Tibial artery (tissue), 4 donors: ENCODE data around the gene RREB1.

ENCODE experiments used
- DNase-seq, 2 donors: peaks; one replicate each; pipeline ENCODE4 v3.0.0-alpha.2; 2019
- H3K27ac ChIP-seq, 2 donors: fragments of 200-600 bp; sonication (generic) in 1 of 2; 1 replicate in 1 of 2; 2 replicates in 1 of 2; pipeline ENCODE4 v1.5.1; 2018 to 2019; ENCODE audit warnings: mild to moderate bottlenecking in 1 of 2
- H3K27me3 ChIP-seq, 2 donors: fragments of 200-600 bp; sonication (generic) in 1 of 2; one replicate each; pipeline versions ENCODE4 v1.5.1 to v1.6.0; 2016 to 2019
- H3K36me3 ChIP-seq, 3 donors: fragments of 200-600 bp; sonication (generic) in 2 of 3; one replicate each; pipeline ENCODE4 v1.5.1; 2016 to 2019; ENCODE audit warnings: mild to moderate bottlenecking in 2 of 3
- H3K4me1 ChIP-seq, 4 donors: fragments of 200-600 bp; sonication (generic) in 2 of 4; 1 replicate in 3 of 4; 2 replicates in 1 of 4; pipeline ENCODE4 v1.5.1; 2016 to 2019
- H3K4me3 ChIP-seq, 2 donors: fragments of 200-600 bp; sonication (generic) in 1 of 2; 1 replicate in 1 of 2; 2 replicates in 1 of 2; pipeline ENCODE4 v1.5.1; 2018 to 2019; ENCODE audit warnings: mild to moderate bottlenecking in 2 of 2
- H3K9me3 ChIP-seq, 3 donors: fragments of 200-600 bp; sonication (generic) in 1 of 3; one replicate each; pipeline ENCODE4 v1.5.1; 2016 to 2019
- CTCF ChIP-seq, 2 experiments: fragments of 200-600 bp in 1 of 2; fragments of 450-650 bp in 1 of 2; IDR thresholded peaks; one replicate each; pipeline ENCODE4 v1.5.1; 2017 to 2019; ENCODE audit warnings: antibody characterized with exemption in 2 of 2, mild to moderate bottlenecking in 1 of 2, moderate library complexity in 1 of 2
- intact Hi-C: fragments of 100-400 bp; cut with DNase I; formaldehyde crosslinking; loops from one replicate; pipeline ENCODE4 v1.15.0; 2023; ENCODE audit warnings: low total_unique reads

The RREB1 gene

GRCh38 chr6:7077856-7078255, 29.9 kb upstream of the RREB1 start:
- no peaks in the 10 kb centered on the region for H3K27me3 ChIP-seq
- no peaks in the 10 kb centered on the region for H3K9me3 ChIP-seq
- no peak for DNase-seq
- intact Hi-C loops: no loop called here
- H3K4me3 ChIP-seq: no peak overlapping the region
- TF ChIP-seq CTCF (IDR thresholded peaks at IDR 0.05): no peak
- no peak overlapping the region for H3K27ac ChIP-seq
- H3K36me3 ChIP-seq: no peaks in the 10 kb centered on the region
- no peaks in the 10 kb centered on the region for H3K4me1 ChIP-seq

GRCh38 chr6:7078856-7079255, 28.9 kb upstream of the RREB1 start:
- Histone ChIP-seq H3K27me3 (no peaks in the 10 kb centered on the region), H3K27ac (no peak overlapping the region), H3K4me3 (no peak overlapping the region), H3K36me3 (no peaks in the 10 kb centered on the region), H3K9me3 (no peaks in the 10 kb centered on the region), H3K4me1 (no peaks in the 10 kb centered on the region)
- intact Hi-C loops: no loop called here
- no peak for DNase-seq
- TF ChIP-seq CTCF (IDR thresholded peaks at IDR 0.05): no peak

- Histone ChIP-seq H3K4me1 (no peaks in the 10 kb centered on the region), H3K4me3 (no peak overlapping the region), H3K9me3 (no peaks in the 10 kb centered on the region), H3K27ac (no peak overlapping the region), H3K27me3 (no peaks in the 10 kb centered on the region), H3K36me3 (no peaks in the 10 kb centered on the region)
- intact Hi-C loops: no loop called here
- TF ChIP-seq CTCF (IDR thresholded peaks at IDR 0.05): no peak
- no peak for DNase-seq
Observed at GRCh38 chr6:7080311-7080710, 27.4 kb upstream of the RREB1 start.

- Histone ChIP-seq H3K4me1 (no peaks in the 10 kb centered on the region), H3K27ac (no peak overlapping the region), H3K27me3 (no peaks in the 10 kb centered on the region), H3K4me3 (no peak overlapping the region), H3K9me3 (no peaks in the 10 kb centered on the region), H3K36me3 (no peaks in the 10 kb centered on the region)
- peak in 1 of 2 donors; percentile 45 for DNase-seq
- TF ChIP-seq CTCF (IDR thresholded peaks at IDR 0.05): no peak
- intact Hi-C loops: no loop called here
Observed at GRCh38 chr6:7085911-7086310, 21.9 kb upstream of the RREB1 start.

- H3K27me3 ChIP-seq: no peaks in the 10 kb centered on the region
- DNase-seq: peak in 1 of 2 donors; percentile 37
- H3K9me3 ChIP-seq: no peaks in the 10 kb centered on the region
- no peaks in the 10 kb centered on the region for H3K4me1 ChIP-seq
- intact Hi-C loops: no loop called here
- H3K27ac ChIP-seq: no peak overlapping the region
- no peak for TF ChIP-seq CTCF (IDR thresholded peaks at IDR 0.05)
- peak overlapping the region; percentile 27 to 33 for H3K4me3 ChIP-seq
- no peaks in the 10 kb centered on the region for H3K36me3 ChIP-seq
Observed at GRCh38 chr6:7086488-7086887, 21.3 kb upstream of the RREB1 start.

- Histone ChIP-seq H3K4me1 (no peaks in the 10 kb centered on the region), H3K27ac (no peak overlapping the region), H3K4me3 (peak overlapping the region; percentile 27 to 33), H3K27me3 (no peaks in the 10 kb centered on the region), H3K36me3 (no peaks in the 10 kb centered on the region), H3K9me3 (no peaks in the 10 kb centered on the region)
- peak; percentile 28 to 29 for TF ChIP-seq CTCF (IDR thresholded peaks at IDR 0.05)
- no peak for DNase-seq
- intact Hi-C loops: no loop called here
Observed at GRCh38 chr6:7087066-7087465, 20.7 kb upstream of the RREB1 start.
